Measurements from ENCODE around the gene MEG3. TPM values are rescaled to one million over a fixed set of nuclear protein-coding genes. Genes with fewer than 3 reads are reported as not detected.

The MEG3 gene
- total and polyA plus RNA-seq, 2 of the 8 experiments (the other 6 are each of a cell fraction or from before 2014, with no cell fraction given), result 0.17 to 1.1 TPM

GRCh38 chr14:100825713-100826331, at the start of gene MEG3 (continued):
- TF ChIP-seq KDM4A (IDR thresholded peaks at IDR 0.05; ENCODE audit: low read depth, low read length, severe bottlenecking) (no peak), CHD2 (IDR thresholded peaks at IDR 0.05; ENCODE audit: low read length) (no peak), HDAC6 (IDR thresholded peaks at IDR 0.05; ENCODE audit: low read depth, low read length) (no peak), EP300 (IDR thresholded peaks at IDR 0.05; ENCODE audit: borderline replicate concordance in 1 of 2, low read depth in 2 of 2, low read length in 2 of 2) (no peak), SAP30 (IDR thresholded peaks at IDR 0.05; ENCODE audit: insufficient read depth, insufficient replicate concordance, low read length) (no peak), JUND (IDR thresholded peaks at IDR 0.05; ENCODE audit: low read length) (no peak), BRCA1 (IDR thresholded peaks at IDR 0.05; ENCODE audit: low read depth, low read length) (no peak)

Measured in H1 (cell line).